Activated T-cell treated with anti-CD3 and anti-CD28 coated beads, Interleukin-2, amount 50 U/mL, for 24 hours (primary cell): ENCODE results near the gene SOBP.

Experiments
- DNase-seq: peaks from one replicate; pipeline ENCODE4 v3.0.0-alpha.2; 2020
- H3K27ac Mint-ChIP-seq: 2 replicates; pipeline ENCODE4 v1.8.0; 2020; ENCODE audit warnings: mild to moderate bottlenecking, mixed read lengths
- H3K27me3 Mint-ChIP-seq: 2 replicates; pipeline ENCODE4 v1.8.0; 2020; ENCODE audit warnings: mixed read lengths
- H3K36me3 Mint-ChIP-seq: 2 replicates; pipeline ENCODE4 v1.8.0; 2020; ENCODE audit warnings: low read depth, mixed read lengths
- H3K4me1 Mint-ChIP-seq: 2 replicates; pipeline ENCODE4 v1.8.0; 2020; ENCODE audit warnings: low read depth, mixed read lengths
- H3K4me3 Mint-ChIP-seq: 2 replicates; pipeline ENCODE4 v1.8.0; 2020; ENCODE audit warnings: mild to moderate bottlenecking, moderate library complexity, mixed read lengths
- H3K9me3 Mint-ChIP-seq: 2 replicates; pipeline ENCODE4 v1.8.0; 2020; ENCODE audit warnings: mixed read lengths

Gene SOBP

DNA sequence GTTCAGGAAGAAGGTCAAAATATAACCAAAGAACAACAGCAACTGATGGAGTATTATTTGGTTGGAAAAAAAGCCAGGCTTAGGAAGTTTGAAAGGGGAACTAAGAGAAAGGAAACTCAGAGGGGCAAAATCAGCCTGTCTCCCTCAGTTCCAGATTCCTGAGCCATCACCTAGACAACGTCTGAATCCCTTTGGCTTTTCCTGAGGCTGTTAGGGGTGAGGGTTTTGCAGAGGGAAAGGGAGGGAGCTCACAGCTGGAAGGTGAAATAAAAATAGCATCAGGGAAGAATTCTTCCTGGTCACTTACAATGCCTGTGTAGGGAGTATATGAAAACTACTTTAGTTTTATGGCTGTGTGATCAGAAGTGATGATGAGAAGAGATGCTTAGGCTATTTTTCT, 100.5 kb downstream of the SOBP start:
- DNase-seq, result no peak
- no peaks in the 10 kb centered on the region for H3K9me3 Mint-ChIP-seq
- no peaks in the 10 kb centered on the region for H3K4me1 Mint-ChIP-seq
- H3K27ac Mint-ChIP-seq, result no peak overlapping the region
- no peaks in the 10 kb centered on the region for H3K36me3 Mint-ChIP-seq
- peaks cover 14% of the 10 kb centered on the region for H3K27me3 Mint-ChIP-seq
- no peak overlapping the region for H3K4me3 Mint-ChIP-seq

DNA sequence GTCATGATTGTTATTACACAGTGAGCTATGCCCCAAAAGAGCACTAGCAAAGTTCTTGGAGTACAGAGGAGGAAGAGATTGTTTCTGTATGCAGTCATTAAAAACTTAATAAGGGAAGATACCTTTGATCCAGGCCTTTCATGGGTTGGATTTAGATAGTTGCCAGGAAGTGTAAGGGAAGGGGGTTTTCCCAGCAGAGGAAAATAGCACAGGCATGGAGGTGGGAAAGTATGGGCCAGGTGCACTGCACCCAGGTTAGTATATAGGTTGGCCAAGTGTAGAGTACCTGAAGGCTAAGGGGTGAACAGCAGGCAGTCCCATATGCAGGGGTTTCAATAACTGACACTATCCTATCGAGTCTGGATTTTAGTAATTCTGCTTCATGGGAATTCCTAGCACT, 101.4 kb downstream of the SOBP start:
- Mint-ChIP-seq H3K4me1 (no peaks in the 10 kb centered on the region), H3K4me3 (no peak overlapping the region), H3K27ac (no peak overlapping the region), H3K27me3 (peaks cover 14% of the 10 kb centered on the region), H3K9me3 (no peaks in the 10 kb centered on the region), H3K36me3 (no peaks in the 10 kb centered on the region)
- DNase-seq, result no peak

DNA sequence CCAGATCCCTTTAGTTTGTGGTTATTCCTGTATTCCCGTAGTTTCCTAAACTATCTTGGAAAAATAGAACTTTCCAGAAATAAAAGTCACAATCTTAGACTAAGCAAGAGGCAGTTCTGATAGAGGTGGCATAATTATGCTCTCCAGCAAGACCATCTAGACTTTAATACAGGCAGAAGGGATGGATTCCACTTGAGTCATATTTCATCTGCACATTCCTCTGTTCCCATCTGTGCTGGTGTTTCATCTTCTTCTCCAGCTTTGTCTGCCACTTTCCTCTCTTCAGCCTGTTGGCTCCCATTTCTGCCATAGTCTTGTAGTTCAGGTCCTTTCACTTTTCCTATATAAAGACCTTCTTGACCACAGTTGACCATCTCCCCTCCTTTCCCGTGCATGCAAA, 102.9 kb downstream of the SOBP start:
- Mint-ChIP-seq H3K27me3 (peaks cover 17% of the 10 kb centered on the region), H3K9me3 (no peaks in the 10 kb centered on the region), H3K4me3 (no peak overlapping the region), H3K4me1 (no peaks in the 10 kb centered on the region), H3K27ac (no peak overlapping the region), H3K36me3 (no peaks in the 10 kb centered on the region)
- DNase-seq, result no peak

DNA sequence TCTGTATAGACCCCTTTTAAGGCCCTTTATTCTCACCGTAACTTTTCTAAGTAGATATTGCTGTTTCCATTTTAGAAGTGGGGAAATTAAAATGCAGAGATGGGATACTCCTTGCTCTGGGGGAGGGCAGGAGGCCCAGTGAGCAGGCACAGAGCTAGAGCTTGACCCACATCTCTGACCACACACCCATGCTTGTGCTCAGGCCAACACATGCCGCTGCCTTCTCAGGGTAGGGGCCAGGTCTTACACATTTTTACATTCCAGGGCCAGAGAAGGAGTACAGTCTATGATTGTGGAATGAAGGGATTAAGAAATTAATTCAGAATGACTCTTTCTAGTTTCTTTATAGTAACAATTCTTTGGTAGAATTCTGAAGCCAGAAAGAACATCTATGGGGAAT, 104.8 kb downstream of the SOBP start:
- no peaks in the 10 kb centered on the region for H3K4me1 Mint-ChIP-seq
- peaks cover 23% of the 10 kb centered on the region for H3K27me3 Mint-ChIP-seq
- H3K4me3 Mint-ChIP-seq, result no peak overlapping the region
- no peak overlapping the region for H3K27ac Mint-ChIP-seq
- H3K9me3 Mint-ChIP-seq, result no peaks in the 10 kb centered on the region
- no peak for DNase-seq
- no peaks in the 10 kb centered on the region for H3K36me3 Mint-ChIP-seq

DNA sequence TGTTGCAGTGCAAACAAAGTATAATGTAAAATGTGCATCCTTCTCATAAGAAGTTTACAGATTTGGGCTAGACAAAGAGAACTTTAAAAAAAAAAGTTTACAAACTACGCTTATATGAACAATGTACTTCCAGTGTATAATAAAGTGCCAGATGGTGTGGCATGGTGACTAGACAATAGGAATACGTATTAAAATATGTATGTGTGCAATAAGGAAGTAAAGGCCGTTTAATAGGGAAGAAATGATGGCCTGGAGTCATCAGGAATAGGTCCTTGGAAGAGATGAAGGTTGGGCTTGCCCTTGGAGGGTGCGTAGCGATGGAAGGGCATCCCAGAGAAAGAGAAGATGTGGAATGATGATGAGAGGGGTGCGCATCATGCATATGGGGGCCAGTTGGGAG, 108.2 kb downstream of the SOBP start:
- H3K4me3 Mint-ChIP-seq, result no peak overlapping the region
- no peak for DNase-seq
- no peaks in the 10 kb centered on the region for H3K4me1 Mint-ChIP-seq
- H3K27me3 Mint-ChIP-seq, result peaks cover 13% of the 10 kb centered on the region
- H3K36me3 Mint-ChIP-seq, result no peaks in the 10 kb centered on the region
- no peaks in the 10 kb centered on the region for H3K9me3 Mint-ChIP-seq
- no peak overlapping the region for H3K27ac Mint-ChIP-seq

DNA sequence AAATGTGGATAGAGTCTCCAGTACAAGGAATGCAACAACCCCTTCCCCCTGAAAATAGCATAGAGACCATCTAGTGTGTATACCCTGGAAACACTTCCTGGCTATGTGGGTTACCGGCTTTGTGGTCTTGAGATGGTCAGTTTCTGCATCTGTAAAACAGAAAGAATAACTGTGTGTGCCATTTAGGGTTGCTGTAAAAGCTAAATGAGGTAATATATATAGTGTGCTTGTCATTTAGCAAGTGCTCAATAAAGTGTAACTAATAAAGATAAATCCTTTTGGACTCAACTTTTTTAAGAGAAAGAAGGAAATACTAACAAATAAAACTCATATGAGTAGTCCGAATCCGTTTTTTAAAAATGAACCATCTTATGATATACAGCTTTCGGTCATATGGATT, 109.1 kb downstream of the SOBP start:
- no peaks in the 10 kb centered on the region for H3K9me3 Mint-ChIP-seq
- DNase-seq, result no peak
- H3K4me3 Mint-ChIP-seq, result no peak overlapping the region
- H3K4me1 Mint-ChIP-seq, result no peaks in the 10 kb centered on the region
- H3K27ac Mint-ChIP-seq, result no peak overlapping the region
- H3K36me3 Mint-ChIP-seq, result no peaks in the 10 kb centered on the region
- H3K27me3 Mint-ChIP-seq, result peaks cover 9% of the 10 kb centered on the region

GRCh38 chr6:107600121-107600520, 110.2 kb downstream of the SOBP start:
- H3K36me3 Mint-ChIP-seq, result no peaks in the 10 kb centered on the region
- no peak for DNase-seq
- no peak overlapping the region for H3K4me3 Mint-ChIP-seq
- H3K9me3 Mint-ChIP-seq, result no peaks in the 10 kb centered on the region
- no peak overlapping the region for H3K27ac Mint-ChIP-seq
- H3K27me3 Mint-ChIP-seq, result peaks cover 9% of the 10 kb centered on the region
- no peaks in the 10 kb centered on the region for H3K4me1 Mint-ChIP-seq

DNA sequence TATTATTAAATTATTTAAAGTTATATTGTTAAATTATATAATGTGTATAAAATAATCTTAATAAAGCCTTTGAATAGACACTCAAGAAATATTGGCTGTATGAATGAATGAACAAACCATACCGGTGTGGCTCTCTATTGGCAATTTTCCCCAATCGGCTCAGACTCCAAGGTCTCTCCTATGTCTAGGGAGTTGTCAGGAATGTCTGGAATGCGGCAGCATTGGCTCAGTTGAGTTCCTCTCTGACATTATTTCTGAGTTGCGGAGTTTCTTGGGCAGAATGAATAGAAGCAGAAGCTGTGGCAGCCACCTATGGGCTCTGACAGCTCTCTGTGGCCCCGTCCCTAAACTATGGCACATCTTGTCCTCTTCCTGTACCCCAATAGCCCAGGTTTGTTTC, 111.0 kb downstream of the SOBP start:
- no peak for DNase-seq
- no peak overlapping the region for H3K4me3 Mint-ChIP-seq
- H3K27ac Mint-ChIP-seq, result no peak overlapping the region
- H3K9me3 Mint-ChIP-seq, result no peaks in the 10 kb centered on the region
- H3K4me1 Mint-ChIP-seq, result no peaks in the 10 kb centered on the region
- H3K27me3 Mint-ChIP-seq, result peaks cover 9% of the 10 kb centered on the region
- no peaks in the 10 kb centered on the region for H3K36me3 Mint-ChIP-seq

DNA sequence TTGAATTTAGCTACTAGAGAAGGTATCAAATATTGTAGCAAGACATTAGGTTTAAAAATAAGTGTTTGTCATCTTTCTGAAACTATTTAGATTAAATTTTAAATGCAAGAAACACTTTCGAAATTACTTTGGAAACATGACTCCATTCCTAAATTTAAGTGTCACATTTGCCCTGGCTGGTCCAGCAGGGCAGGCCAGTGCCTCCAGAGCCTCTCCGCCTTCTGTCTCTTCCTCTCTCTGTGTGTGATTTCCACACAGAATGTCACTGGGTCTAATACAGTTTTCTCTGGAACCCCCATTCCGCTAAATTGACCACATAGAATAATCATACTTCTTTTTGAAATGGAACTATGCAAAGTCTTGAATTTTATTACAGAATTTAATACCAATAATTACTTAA, 111.5 kb downstream of the SOBP start:
- Mint-ChIP-seq H3K27ac (no peak overlapping the region), H3K4me3 (no peak overlapping the region), H3K4me1 (no peaks in the 10 kb centered on the region), H3K27me3 (peaks cover 9% of the 10 kb centered on the region), H3K9me3 (no peaks in the 10 kb centered on the region), H3K36me3 (no peaks in the 10 kb centered on the region)
- DNase-seq, result no peak

DNA sequence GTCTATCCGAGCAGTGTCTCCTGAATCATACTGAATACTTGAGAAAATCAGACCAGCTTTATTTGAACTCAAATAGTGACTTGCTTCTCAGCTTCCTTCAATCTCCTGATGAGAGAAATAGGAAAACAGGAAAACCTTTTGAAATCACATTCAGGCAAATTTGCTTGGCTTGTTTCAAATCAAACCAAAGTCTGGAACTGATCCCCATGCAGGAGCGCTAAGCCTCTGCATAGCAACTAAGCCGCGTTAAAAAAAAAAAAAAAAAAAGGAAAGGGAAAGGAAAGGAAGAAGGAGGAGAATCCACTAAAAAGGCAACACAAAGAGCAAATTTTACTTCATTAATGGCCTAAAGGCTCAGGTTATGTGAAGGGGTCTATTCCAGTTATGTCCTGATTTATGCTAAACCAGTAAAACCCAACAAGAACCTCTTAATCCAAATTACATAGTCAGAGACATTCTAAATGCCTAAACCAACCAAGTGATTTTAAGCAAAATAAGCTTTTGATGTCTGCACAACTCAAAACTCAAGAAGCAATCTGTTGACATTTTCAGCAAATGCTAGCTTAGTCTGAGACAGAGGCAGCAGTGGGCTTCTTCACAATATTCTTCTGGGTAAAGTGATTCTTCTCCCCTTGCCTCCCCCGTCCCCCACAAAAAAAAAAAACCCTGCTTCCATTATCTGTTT, 112.5 kb downstream of the SOBP start:
- Mint-ChIP-seq H3K4me3 (no peak overlapping the region), H3K9me3 (no peaks in the 10 kb centered on the region), H3K4me1 (no peaks in the 10 kb centered on the region), H3K36me3 (no peaks in the 10 kb centered on the region), H3K27me3 (peaks cover 10% of the 10 kb centered on the region), H3K27ac (no peak overlapping the region)
- no peak for DNase-seq

GRCh38 chr6:107603006-107603370, 113.1 kb downstream of the SOBP start:
- H3K9me3 Mint-ChIP-seq, result no peaks in the 10 kb centered on the region
- H3K4me3 Mint-ChIP-seq, result no peak overlapping the region
- no peaks in the 10 kb centered on the region for H3K4me1 Mint-ChIP-seq
- H3K27me3 Mint-ChIP-seq, result peaks cover 9% of the 10 kb centered on the region
- no peak for DNase-seq
- H3K36me3 Mint-ChIP-seq, result no peaks in the 10 kb centered on the region
- no peak overlapping the region for H3K27ac Mint-ChIP-seq

GRCh38 chr6:107604549-107604948, 114.6 kb downstream of the SOBP start:
- Mint-ChIP-seq H3K4me1 (no peaks in the 10 kb centered on the region), H3K9me3 (no peaks in the 10 kb centered on the region), H3K27me3 (peaks cover 4% of the 10 kb centered on the region), H3K36me3 (no peaks in the 10 kb centered on the region), H3K27ac (no peak overlapping the region), H3K4me3 (no peak overlapping the region)
- no peak for DNase-seq

GRCh38 chr6:107606407-107606806, 116.5 kb downstream of the SOBP start:
- no peaks in the 10 kb centered on the region for H3K4me1 Mint-ChIP-seq

GRCh38 chr6:107607116-107607515, 117.2 kb downstream of the SOBP start:
- H3K4me1 Mint-ChIP-seq, result no peaks in the 10 kb centered on the region
- H3K9me3 Mint-ChIP-seq, result no peaks in the 10 kb centered on the region
- DNase-seq, result no peak
- H3K27ac Mint-ChIP-seq, result no peak overlapping the region
- peaks cover 4% of the 10 kb centered on the region for H3K27me3 Mint-ChIP-seq
- no peak overlapping the region for H3K4me3 Mint-ChIP-seq
- H3K36me3 Mint-ChIP-seq, result no peaks in the 10 kb centered on the region

More at GRCh38 chr6:107606407-107606806, 116.5 kb downstream of the SOBP start:
- Mint-ChIP-seq H3K36me3 (no peaks in the 10 kb centered on the region), H3K4me3 (no peak overlapping the region), H3K27ac (no peak overlapping the region), H3K27me3 (peaks cover 4% of the 10 kb centered on the region), H3K9me3 (no peaks in the 10 kb centered on the region)
- DNase-seq, result no peak

GRCh38 chr6:107611094-107611810, 121.3 kb downstream of the SOBP start:
- H3K36me3 Mint-ChIP-seq, result no peaks in the 10 kb centered on the region
- H3K9me3 Mint-ChIP-seq, result no peaks in the 10 kb centered on the region
- H3K27me3 Mint-ChIP-seq, result peaks cover 4% of the 10 kb centered on the region
- no peak overlapping the region for H3K4me3 Mint-ChIP-seq
- no peak overlapping the region for H3K27ac Mint-ChIP-seq
- no peaks in the 10 kb centered on the region for H3K4me1 Mint-ChIP-seq
- DNase-seq, result no peak
